ENCODE results near the gene DNMT1.

DNMT1 gene

GRCh38 chr19:10144361-10144760, 50.4 kb downstream of the DNMT1 start:
- no peaks in the 10 kb centered on the region for H3K4me1 ChIP-seq
- no peaks in the 10 kb centered on the region for H3K27me3 ChIP-seq
- H3K36me3 ChIP-seq: peaks cover 69 to 94% (median 91%) of the 10 kb centered on the region in 3 donors
- no peak overlapping the region for H3K4me3 ChIP-seq
- no peaks in the 10 kb centered on the region for H3K9me3 ChIP-seq
- no peak for DNase-seq
- intact Hi-C loops (cut with DNase I; ENCODE audit: low total_unique reads): no loop called here
- no peak overlapping the region for H3K27ac ChIP-seq
- no peak for TF ChIP-seq CTCF (IDR thresholded peaks at IDR 0.05)

- no peak overlapping the region for H3K27ac ChIP-seq
- TF ChIP-seq CTCF (IDR thresholded peaks at IDR 0.05): no peak
- H3K4me1 ChIP-seq: no peaks in the 10 kb centered on the region
- intact Hi-C loops (cut with DNase I; ENCODE audit: low total_unique reads): no loop called here
- no peak for DNase-seq
- no peaks in the 10 kb centered on the region for H3K27me3 ChIP-seq
- H3K36me3 ChIP-seq: peaks cover 65 to 94% (median 91%) of the 10 kb centered on the region in 3 donors
- no peak overlapping the region for H3K4me3 ChIP-seq
- H3K9me3 ChIP-seq: no peaks in the 10 kb centered on the region
These were observed 51.1 kb downstream of the DNMT1 start for GRCh38 chr19:10143681-10144080.

- intact Hi-C loops (cut with DNase I; ENCODE audit: low total_unique reads): no loop called here
- Histone ChIP-seq H3K36me3 (peaks cover 65 to 99% (median 97%) of the 10 kb centered on the region in 3 donors), H3K27me3 (no peaks in the 10 kb centered on the region), H3K9me3 (no peaks in the 10 kb centered on the region), H3K4me3 (no peak overlapping the region), H3K4me1 (no peaks in the 10 kb centered on the region), H3K27ac (no peak overlapping the region)
- no peak for DNase-seq
- TF ChIP-seq CTCF (IDR thresholded peaks at IDR 0.05): no peak
These were observed 51.9 kb downstream of the DNMT1 start for GRCh38 chr19:10142701-10143375.

- Histone ChIP-seq H3K27ac (no peak overlapping the region), H3K4me1 (no peaks in the 10 kb centered on the region), H3K9me3 (no peaks in the 10 kb centered on the region), H3K4me3 (no peak overlapping the region), H3K27me3 (no peaks in the 10 kb centered on the region), H3K36me3 (peaks cover 71 to 100% (median 100%) of the 10 kb centered on the region in 3 donors)
- no peak for DNase-seq
- TF ChIP-seq CTCF (IDR thresholded peaks at IDR 0.05): no peak
- intact Hi-C loops (cut with DNase I; ENCODE audit: low total_unique reads): no loop called here
These were observed 52.8 kb downstream of the DNMT1 start for GRCh38 chr19:10141973-10142372.

GRCh38 chr19:10141479-10141878, 53.3 kb downstream of the DNMT1 start:
- no peak overlapping the region for H3K27ac ChIP-seq
- DNase-seq: no peak
- no peaks in the 10 kb centered on the region for H3K9me3 ChIP-seq
- no peaks in the 10 kb centered on the region for H3K27me3 ChIP-seq
- peaks cover 72 to 100% (median 99%) of the 10 kb centered on the region in 3 donors for H3K36me3 ChIP-seq
- H3K4me3 ChIP-seq: no peak overlapping the region
- intact Hi-C loops (cut with DNase I; ENCODE audit: low total_unique reads): no loop called here
- TF ChIP-seq CTCF (IDR thresholded peaks at IDR 0.05): no peak
- no peaks in the 10 kb centered on the region for H3K4me1 ChIP-seq

Data from tibial artery (tissue), 4 donors.